ENCODE measurements around the gene TRIM28. TPM values are rescaled to one million over a fixed set of nuclear protein-coding genes. Genes with fewer than 3 reads are reported as not detected.

TRIM28 gene
- total and polyA plus RNA-seq, 9 of the 15 experiments (the other 6 are each of a cell fraction or from before 2014, with no cell fraction given) = 12.1 to 797 (median 490) TPM

GRCh38 chr19:58536852-58537798 lies 6.7 kb upstream of the TRIM28 start:
- 38% methylated on average over 7 of the region's 8 CpGs for WGBS (ENCODE audit: insufficient coverage, low coverage, missing lambda C conversion rate)
- no peaks in the 10 kb centered on the region for H3K36me3 ChIP-seq (ENCODE audit: control insufficient read depth, insufficient read depth, low read length)
- intact Hi-C loops (cut with micrococcal nuclease) (no loop called here), in situ Hi-C loops (cut with MboI) (no loop called here)
- ChIA-PET CTCF (ENCODE audit: low intra/inter-chr PET ratio) (no interaction called here), POLR2A (no interaction called here)
- H3K27ac ChIP-seq (ENCODE audit: extremely low read depth, low read depth, low read length) = no peak overlapping the region
- H3K27me3 ChIP-seq (ENCODE audit: control insufficient read depth in 2 of 2, insufficient read depth in 2 of 2, low read length in 2 of 2) = no peaks in the 10 kb centered on the region; a peak in 1 of 5 replicates
- no peak overlapping the region for H3K9ac ChIP-seq (ENCODE audit: insufficient read depth in 1 of 2, low read depth in 2 of 2, low read length in 2 of 2)
- no peak for FAIRE-seq
- H3K79me2 ChIP-seq (ENCODE audit: control insufficient read depth, insufficient read depth, low read length) = no peaks in the 10 kb centered on the region
- ATAC-seq = peak; percentile 72
- H3K4me3 ChIP-seq = no peak overlapping the region
- no TSS peak for BruUV-seq (replicated peaks)
- H3K9me1 ChIP-seq (ENCODE audit: control insufficient read depth, insufficient read depth, low read length) = no peaks in the 10 kb centered on the region
- TF ChIP-seq CEBPG (CRISPR knock-in tag; IDR thresholded peaks at IDR 0.05) (peak; percentile 52), CEBPG (tag; conservative IDR thresholded peaks at IDR 0.05 in 1 of 2, IDR thresholded peaks at IDR 0.05 in 1 of 2) (no peak), TAF1 (IDR thresholded peaks at IDR 0.05; ENCODE audit: control insufficient read depth, extremely low read depth, insufficient read depth, low read length, severe bottlenecking) (no peak), MYBL2 (IDR thresholded peaks at IDR 0.05; ENCODE audit: low read depth) (no peak), MYBL2 (CRISPR knock-in tag; IDR thresholded peaks at IDR 0.05; ENCODE audit: borderline replicate concordance) (no peak)
- H2AFZ ChIP-seq (ENCODE audit: low read depth, low read length) = no peak overlapping the region
- H4K20me1 ChIP-seq (replicated peaks; ENCODE audit: control insufficient read depth, insufficient read depth, low read length) = no peaks in the 10 kb centered on the region
- no peak overlapping the region for H3K4me2 ChIP-seq (ENCODE audit: insufficient read depth, low read length)
- no peak for DNase-seq (ENCODE audit: extremely low read depth in 1 of 4, low spot score in 3 of 4)
- peaks cover 0 to 10% of the 10 kb centered on the region in 2 experiments; a peak in 2 of 5 replicates for H3K4me1 ChIP-seq (replicated peaks in 1 of 2; ENCODE audit: control insufficient read depth in 2 of 2, insufficient read depth in 2 of 2, low read length in 2 of 2)
- H3K9me3 ChIP-seq (replicated peaks; ENCODE audit: control insufficient read depth, insufficient read depth, low read depth, low read length) = no peaks in the 10 kb centered on the region

Measured in K562 (cell line).